ENCODE data around the gene MIPOL1. TPM values are rescaled to one million over a fixed set of nuclear protein-coding genes. Genes with fewer than 3 reads are reported as not detected.

The MIPOL1 gene
- total and polyA plus RNA-seq, 7 donors = 1.2 to 21.6 (median 11.7) TPM

- Histone ChIP-seq H3K27ac (no peak overlapping the region), H3K36me3 (no peaks in the 10 kb centered on the region), H3K4me3 (no peak overlapping the region), H3K27me3 (no peaks in the 10 kb centered on the region), H3K4me1 (no peaks in the 10 kb centered on the region), H3K9me3 (no peaks in the 10 kb centered on the region)
- TF ChIP-seq POLR2AphosphoS5 (IDR thresholded peaks at IDR 0.05) = no peak
- no peak for TF ChIP-seq CTCF (IDR thresholded peaks at IDR 0.05)
- TF ChIP-seq POLR2A (IDR thresholded peaks at IDR 0.05) = no peak
- TF ChIP-seq EP300 (IDR thresholded peaks at IDR 0.05) = no peak
- 87 to 90% methylated on average over 1 of the region's 1 CpG for WGBS, 2 donors
- no peak for DNase-seq
- intact Hi-C loops (cut with DNase I) = no loop called here
Observed at GRCh38 chr14:37539992-37540391, 342.3 kb downstream of the MIPOL1 start.

- no peak for TF ChIP-seq POLR2A (IDR thresholded peaks at IDR 0.05)
- no peak for TF ChIP-seq EP300 (IDR thresholded peaks at IDR 0.05)
- TF ChIP-seq CTCF (IDR thresholded peaks at IDR 0.05) = no peak
- TF ChIP-seq POLR2AphosphoS5 (IDR thresholded peaks at IDR 0.05) = no peak
- WGBS, 2 donors = 18 to 54% methylated on average over 2 of the region's 2 CpGs
- Histone ChIP-seq H3K27ac (no peak overlapping the region), H3K4me3 (no peak overlapping the region), H3K4me1 (no peaks in the 10 kb centered on the region), H3K9me3 (no peaks in the 10 kb centered on the region), H3K27me3 (no peaks in the 10 kb centered on the region), H3K36me3 (no peaks in the 10 kb centered on the region)
- no peak for DNase-seq
- intact Hi-C loops (cut with DNase I) = no loop called here
Observed at GRCh38 chr14:37544407-37544806, 346.7 kb downstream of the MIPOL1 start.

GRCh38 chr14:37545174-37545573, 347.4 kb downstream of the MIPOL1 start:
- H3K36me3 ChIP-seq = no peaks in the 10 kb centered on the region
- intact Hi-C loops (cut with DNase I) = no loop called here

DNA sequence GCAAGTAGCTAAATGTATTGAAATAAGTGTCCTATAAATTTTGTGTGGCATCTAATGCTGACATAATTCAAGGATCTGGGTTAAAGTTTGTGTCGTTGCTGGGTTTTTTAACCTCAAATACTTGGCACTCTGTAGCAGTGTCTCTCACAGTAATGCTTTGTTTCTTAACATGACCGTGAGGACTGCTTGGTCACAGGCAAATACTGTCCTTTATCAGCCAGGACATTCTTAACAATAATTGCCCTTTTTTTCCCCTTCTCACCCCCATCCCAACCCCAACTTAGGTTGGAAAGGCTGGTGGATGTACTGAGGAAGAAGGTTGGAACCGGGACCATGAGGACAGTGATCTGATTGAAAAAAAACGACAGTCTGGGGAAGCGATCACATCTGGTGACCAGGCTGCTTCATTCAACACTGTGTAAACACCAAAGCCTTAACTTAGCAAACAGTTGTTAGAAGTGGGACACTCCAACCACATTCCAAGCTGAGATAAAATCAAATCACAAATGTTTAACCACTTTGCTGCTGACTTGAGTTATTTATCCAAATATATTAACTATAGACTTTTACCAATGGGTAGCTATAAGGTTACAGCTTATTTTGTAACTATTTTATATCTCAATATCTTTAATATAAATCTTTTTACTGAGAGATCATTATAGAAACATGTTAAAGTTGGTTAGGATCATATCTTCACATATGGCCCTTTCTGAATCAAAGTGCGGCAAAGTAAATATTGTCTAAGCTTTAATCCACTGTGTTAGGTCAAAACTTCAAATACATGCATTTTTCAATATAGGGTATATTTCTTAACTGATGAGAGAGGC, 349.1 kb downstream of the MIPOL1 start:
- H3K9me3 ChIP-seq = no peaks in the 10 kb centered on the region
- TF ChIP-seq CTCF (IDR thresholded peaks at IDR 0.05) = no peak
- TF ChIP-seq POLR2A (IDR thresholded peaks at IDR 0.05) = no peak
- no peak for TF ChIP-seq POLR2AphosphoS5 (IDR thresholded peaks at IDR 0.05)
- no peak for TF ChIP-seq EP300 (IDR thresholded peaks at IDR 0.05)
- no peak for DNase-seq
- H3K36me3 ChIP-seq = no peaks in the 10 kb centered on the region
- intact Hi-C loops (cut with DNase I) = no loop called here
- no peaks in the 10 kb centered on the region for H3K27me3 ChIP-seq
- H3K4me3 ChIP-seq = no peak overlapping the region
- 13 to 55% methylated on average over 6 of the region's 6 CpGs for WGBS, 2 donors
- H3K4me1 ChIP-seq = no peaks in the 10 kb centered on the region
- H3K27ac ChIP-seq = no peak overlapping the region

More at GRCh38 chr14:37545174-37545573, 347.4 kb downstream of the MIPOL1 start:
- H3K9me3 ChIP-seq = no peaks in the 10 kb centered on the region
- no peaks in the 10 kb centered on the region for H3K4me1 ChIP-seq
- H3K27me3 ChIP-seq = no peaks in the 10 kb centered on the region
- TF ChIP-seq CTCF (IDR thresholded peaks at IDR 0.05) = no peak
- no peak for TF ChIP-seq POLR2A (IDR thresholded peaks at IDR 0.05)
- TF ChIP-seq EP300 (IDR thresholded peaks at IDR 0.05) = no peak
- no peak for TF ChIP-seq POLR2AphosphoS5 (IDR thresholded peaks at IDR 0.05)
- H3K27ac ChIP-seq = no peak overlapping the region
- no peak overlapping the region for H3K4me3 ChIP-seq
- no peak for DNase-seq
